GM23338 (cell line): ENCODE measurements around the gene EDNRB. TPM values are rescaled to one million over a fixed set of nuclear protein-coding genes. Genes with fewer than 3 reads are reported as not detected.

Experiments
- ATAC-seq: fragments of 200-7000 bp; cut with Tn5 transposase; 3 replicates; pipeline ENCODE4 v1.9.1; 2020
- DNase-seq: peaks from one replicate; pipeline ENCODE4 v3.0.0-alpha.2; 2015; ENCODE audit warnings: low spot score
- H2AFZ ChIP-seq: fragments of 200-600 bp; sonication (generic); 2 replicates; pipeline ENCODE4 v1.8.0; 2016; ENCODE audit warnings: antibody characterized with exemption, mild to moderate bottlenecking, moderate library complexity
- H3F3A ChIP-seq: fragments of 200-600 bp; sonication (generic); replicated peaks from 2 replicates; pipeline ENCODE4 v1.8.0; 2017; ENCODE audit warnings: antibody characterized with exemption, mixed run types, low read depth
- H3K27ac ChIP-seq: fragments of 200-600 bp; sonication (generic); 2 replicates; pipeline ENCODE4 v1.6.1; 2016; ENCODE audit warnings: low read depth
- H3K27me3 ChIP-seq: fragments of 200-600 bp; sonication (generic); 2 replicates; pipeline ENCODE4 v1.8.0; 2016; ENCODE audit warnings: mild to moderate bottlenecking, mixed run types, moderate library complexity; ENCODE audit not compliant: insufficient read depth
- H3K36me3 ChIP-seq: fragments of 200-600 bp; sonication (generic); 2 replicates; pipeline ENCODE4 v1.8.0; 2016; ENCODE audit warnings: mild to moderate bottlenecking; ENCODE audit not compliant: insufficient read depth
- H3K4me1 ChIP-seq: fragments of 200-600 bp; sonication (generic); 2 replicates; pipeline ENCODE4 v1.8.0; 2016; ENCODE audit warnings: mild to moderate bottlenecking, moderate library complexity; ENCODE audit not compliant: insufficient read depth
- H3K4me2 ChIP-seq: fragments of 200-600 bp; sonication (generic); 2 replicates; pipeline ENCODE4 v1.7.1; 2017; ENCODE audit warnings: mixed run types
- H3K4me3 ChIP-seq: fragments of 200-600 bp; sonication (generic); 2 replicates; pipeline ENCODE4 v1.6.1; 2016; ENCODE audit warnings: mixed run types
- H3K79me2 ChIP-seq: fragments of 200-600 bp; sonication (generic); replicated peaks from 2 replicates; pipeline ENCODE4 v1.8.0; 2017; ENCODE audit warnings: mild to moderate bottlenecking; ENCODE audit not compliant: insufficient read depth
- H3K9me2 ChIP-seq: fragments of 200-600 bp; sonication (generic); 2 replicates; pipeline ENCODE4 v1.8.0; 2017; ENCODE audit not compliant: insufficient read depth
- H4K20me1 ChIP-seq: fragments of 200-600 bp; sonication (generic); replicated peaks from 2 replicates; pipeline ENCODE4 v1.8.0; 2017; ENCODE audit warnings: mild to moderate bottlenecking; ENCODE audit not compliant: insufficient read depth
- H3K27ac Mint-ChIP-seq: 2 replicates; pipeline ENCODE4 v1.8.0; 2020; ENCODE audit warnings: inconsistent platforms, mild to moderate bottlenecking, moderate library complexity, mixed read lengths
- H3K27me3 Mint-ChIP-seq: 3 replicates; pipeline ENCODE4 v1.8.0; 2022; ENCODE audit warnings: low read depth, mild to moderate bottlenecking, moderate library complexity, mixed read lengths, inconsistent platforms; ENCODE audit not compliant: insufficient read depth, poor library complexity
- H3K36me3 Mint-ChIP-seq: 3 replicates; pipeline ENCODE4 v1.8.0; 2021; ENCODE audit warnings: low read depth, mild to moderate bottlenecking, inconsistent platforms, moderate library complexity, mixed read lengths
- H3K4me1 Mint-ChIP-seq: 3 replicates; pipeline ENCODE4 v1.8.0; 2020; ENCODE audit warnings: mild to moderate bottlenecking, inconsistent platforms, mixed read lengths
- H3K4me3 Mint-ChIP-seq: 3 replicates; pipeline ENCODE4 v1.8.0; 2021; ENCODE audit warnings: moderate library complexity, mild to moderate bottlenecking, inconsistent platforms, mixed read lengths
- H3K9me3 Mint-ChIP-seq: 3 replicates; pipeline ENCODE4 v1.8.0; 2020; ENCODE audit warnings: moderate library complexity, mild to moderate bottlenecking, inconsistent platforms, mixed read lengths
- CREB1 ChIP-seq: fragments of 250-450 bp; sonication (Bioruptor Pico); IDR thresholded peaks from 2 replicates; pipeline ENCODE4 v1.5.0; 2020; ENCODE audit warnings: low read depth, mild to moderate bottlenecking, moderate library complexity
- CTCF ChIP-seq, 2 experiments: fragments of 200-600 bp in 1 of 2; sonication (generic) in 1 of 2; conservative IDR thresholded peaks; 2 replicates each; pipeline versions ENCODE4 v1.5.1 to v1.6.1; 2016 to 2017; ENCODE audit warnings: antibody characterized with exemption in 2 of 2, low read depth in 2 of 2, mild to moderate bottlenecking in 2 of 2, moderate library complexity in 1 of 2
- ETS1 ChIP-seq: IDR thresholded peaks from 2 replicates; pipeline ENCODE4 v1.6.1; 2016; ENCODE audit warnings: antibody characterized with exemption
- EZH2 ChIP-seq: fragments of 200-600 bp; sonication (generic); IDR thresholded peaks from one replicate; pipeline ENCODE4 v1.8.0; 2017; ENCODE audit warnings: antibody characterized with exemption, mild to moderate bottlenecking, low read depth; ENCODE audit not compliant: unreplicated experiment
- EZH2phosphoT487 ChIP-seq: fragments of 200-600 bp; sonication (generic); IDR thresholded peaks from one replicate; pipeline ENCODE4 v1.8.1; 2018; ENCODE audit warnings: antibody characterized with exemption; ENCODE audit not compliant: unreplicated experiment
- JUNB ChIP-seq: IDR thresholded peaks from one replicate; pipeline ENCODE4 v1.6.1; 2016; ENCODE audit warnings: antibody characterized with exemption; ENCODE audit not compliant: unreplicated experiment
- NANOG ChIP-seq: IDR thresholded peaks from 2 replicates; pipeline ENCODE4 v1.6.1; 2016; ENCODE audit warnings: antibody characterized with exemption, borderline replicate concordance
- POLR2AphosphoS5 ChIP-seq: IDR thresholded peaks from 2 replicates; pipeline ENCODE4 v1.6.1; 2016; ENCODE audit warnings: antibody characterized with exemption, low read depth
- REST ChIP-seq: IDR thresholded peaks from one replicate; pipeline ENCODE4 v1.6.1; 2018; ENCODE audit warnings: antibody characterized with exemption; ENCODE audit not compliant: unreplicated experiment
- STAT1 ChIP-seq: IDR thresholded peaks from one replicate; pipeline ENCODE4 v1.6.1; 2016; ENCODE audit warnings: antibody characterized with exemption; ENCODE audit not compliant: unreplicated experiment
- ZNF114 ChIP-seq: fragments of 250-450 bp; sonication (Bioruptor Pico); IDR thresholded peaks from 2 replicates; pipeline ENCODE4 v1.5.0; 2020; ENCODE audit warnings: mild to moderate bottlenecking, moderate library complexity
- ZNF331 ChIP-seq: fragments of 250-450 bp; sonication (Bioruptor Pico); IDR thresholded peaks from 2 replicates; pipeline ENCODE4 v1.5.0; 2020; ENCODE audit warnings: low read depth, mild to moderate bottlenecking, moderate library complexity
- ZNF462 ChIP-seq: fragments of 250-450 bp; sonication (Bioruptor Pico); IDR thresholded peaks from 2 replicates; pipeline ENCODE4 v1.5.0; 2020; ENCODE audit warnings: mild to moderate bottlenecking, moderate library complexity
- polyA plus RNA-seq: library from polyadenylated mRNA; unstranded; fragments of >200 nt; fragmentation: Nextera tagmentation; extraction: Ambion mirVana; gene quantifications from 2 replicates; pipeline ENCODE4 v1.2.1, GENCODE V29; 2016
- total RNA-seq: library from RNA; depleted of rRNA; stranded (reverse); fragments of >200 nt; shearing (Covaris generic); gene quantifications from 2 replicates; pipeline ENCODE4 v1.2.3, GENCODE V29; 2014

EDNRB gene
- total and polyA plus RNA-seq, 2 experiments from 2014 or later, result 27.9 to 28.9 TPM

- Histone ChIP-seq H3K36me3 (no peaks in the 10 kb centered on the region; the same call in 1 of the 2 replicates), H3K27me3 (no peaks in the 10 kb centered on the region), H2AFZ (peak overlapping the region; percentile 24; the same call in 1 of the 2 replicates), H3K27ac (no peak overlapping the region), H3K4me1 (no peaks in the 10 kb centered on the region), H3K9me2 (peaks cover 20% of the 10 kb centered on the region; the same call in 1 of the 2 replicates), H3K4me3 (no peak overlapping the region), H3K4me2 (no peak overlapping the region), H3F3A (no peaks in the 10 kb centered on the region), H3K79me2 (no peaks in the 10 kb centered on the region), H4K20me1 (no peaks in the 10 kb centered on the region)
- H3K36me3 Mint-ChIP-seq, result peaks cover 25% of the 10 kb centered on the region
- DNase-seq (no peak), ATAC-seq (no peak)
- no peaks in the 10 kb centered on the region for H3K27me3 Mint-ChIP-seq
- TF ChIP-seq ZNF462 (CRISPR knock-in tag), result no peak
- TF ChIP-seq CTCF (conservative IDR thresholded peaks at IDR 0.05; ENCODE audit: low read depth in 2 of 2), result no peak
- no peak for TF ChIP-seq EZH2
- no peak for TF ChIP-seq ZNF114 (CRISPR knock-in tag)
- TF ChIP-seq REST, result no peak
- no peak for TF ChIP-seq ETS1
- no peak for TF ChIP-seq STAT1
- no peak for TF ChIP-seq EZH2phosphoT487
- TF ChIP-seq JUNB, result no peak
- no peak for TF ChIP-seq NANOG
- no peak for TF ChIP-seq POLR2AphosphoS5
- no peak for TF ChIP-seq ZNF331 (CRISPR knock-in tag)
- TF ChIP-seq CREB1 (CRISPR knock-in tag), result no peak
- no peak overlapping the region for H3K27ac Mint-ChIP-seq
- H3K4me3 Mint-ChIP-seq, result no peak overlapping the region
- H3K4me1 Mint-ChIP-seq, result 0 out of 3 replicates have a peak, but pooled peaks cover 8% of the 10 kb centered on the region
- H3K9me3 Mint-ChIP-seq, result peaks cover 18% of the 10 kb centered on the region
Measured at GRCh38 chr13:77865622-77866021, 53.0 kb downstream of the EDNRB start.
